ENCODE measurements around the gene PHEX.

- TF ChIP-seq RAD21 (IDR thresholded peaks at IDR 0.05; ENCODE audit: low read depth) (no peak), CTCF (IDR thresholded peaks at IDR 0.05 in 2 of 3, conservative IDR thresholded peaks at IDR 0.05 in 1 of 3; ENCODE audit: borderline replicate concordance in 1 of 3, insufficient read depth in 1 of 3, low read depth in 2 of 3, low read length in 2 of 3) (no peak), MAX (IDR thresholded peaks at IDR 0.05) (no peak), POLR2AphosphoS5 (IDR thresholded peaks at IDR 0.05; ENCODE audit: low read depth, low read length) (no peak), REST (IDR thresholded peaks at IDR 0.05; ENCODE audit: low read depth) (no peak), ZNF274 (IDR thresholded peaks at IDR 0.05; ENCODE audit: low read depth, low read length) (no peak), JUND (IDR thresholded peaks at IDR 0.05) (no peak), POLR2A (IDR thresholded peaks at IDR 0.05; ENCODE audit: borderline replicate concordance, extremely low read depth, insufficient read depth, insufficient read length) (no peak)
Measured at GRCh38 chrX:22015139-22015750, 16.9 kb upstream of the PHEX start.

Measured in HCT116 (cell line).